ENCODE data around the gene CRABP1.

The CRABP1 gene

DNA sequence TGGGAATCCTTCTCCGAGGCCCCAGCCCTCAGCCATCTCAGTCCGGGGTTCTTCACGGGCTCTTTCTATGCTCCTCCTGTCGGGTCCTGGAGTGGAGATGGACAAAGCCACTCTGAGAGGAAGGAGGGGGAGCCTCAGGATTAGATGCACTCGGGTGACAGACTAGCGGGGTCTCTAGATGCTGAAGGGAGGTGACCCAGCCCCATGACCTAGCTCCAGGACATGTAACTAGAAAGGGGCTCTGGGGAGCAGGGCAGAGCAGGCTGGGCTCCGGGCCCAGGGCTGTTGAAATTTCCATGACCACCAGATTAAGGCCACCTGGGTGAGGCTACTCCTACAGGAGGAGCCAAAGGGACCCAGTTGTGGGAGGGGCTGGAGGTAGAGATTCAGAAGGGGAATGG is 26.0 kb upstream of the CRABP1 start:
- no peak for DNase-seq
- TF ChIP-seq, protein P1, sequence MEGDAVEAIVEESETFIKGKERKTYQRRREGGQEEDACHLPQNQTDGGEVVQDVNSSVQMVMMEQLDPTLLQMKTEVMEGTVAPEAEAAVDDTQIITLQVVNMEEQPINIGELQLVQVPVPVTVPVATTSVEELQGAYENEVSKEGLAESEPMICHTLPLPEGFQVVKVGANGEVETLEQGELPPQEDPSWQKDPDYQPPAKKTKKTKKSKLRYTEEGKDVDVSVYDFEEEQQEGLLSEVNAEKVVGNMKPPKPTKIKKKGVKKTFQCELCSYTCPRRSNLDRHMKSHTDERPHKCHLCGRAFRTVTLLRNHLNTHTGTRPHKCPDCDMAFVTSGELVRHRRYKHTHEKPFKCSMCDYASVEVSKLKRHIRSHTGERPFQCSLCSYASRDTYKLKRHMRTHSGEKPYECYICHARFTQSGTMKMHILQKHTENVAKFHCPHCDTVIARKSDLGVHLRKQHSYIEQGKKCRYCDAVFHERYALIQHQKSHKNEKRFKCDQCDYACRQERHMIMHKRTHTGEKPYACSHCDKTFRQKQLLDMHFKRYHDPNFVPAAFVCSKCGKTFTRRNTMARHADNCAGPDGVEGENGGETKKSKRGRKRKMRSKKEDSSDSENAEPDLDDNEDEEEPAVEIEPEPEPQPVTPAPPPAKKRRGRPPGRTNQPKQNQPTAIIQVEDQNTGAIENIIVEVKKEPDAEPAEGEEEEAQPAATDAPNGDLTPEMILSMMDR (IDR thresholded peaks at IDR 0.05; ENCODE audit: low read depth, low read length, missing control alignments), result no peak
- in situ Hi-C loops (cut with HindIII; ENCODE audit: low pct_ligation_motif_present, low sequenced_read_pairs), result no loop called here
- no peaks in the 10 kb centered on the region for H3K36me3 ChIP-seq (replicated peaks)
- no peak overlapping the region for H3K4me3 ChIP-seq (ENCODE audit: low read depth, low read length)
- H3K27me3 ChIP-seq (replicated peaks), result no peaks in the 10 kb centered on the region
- no peak overlapping the region for H3K27ac ChIP-seq

DNA sequence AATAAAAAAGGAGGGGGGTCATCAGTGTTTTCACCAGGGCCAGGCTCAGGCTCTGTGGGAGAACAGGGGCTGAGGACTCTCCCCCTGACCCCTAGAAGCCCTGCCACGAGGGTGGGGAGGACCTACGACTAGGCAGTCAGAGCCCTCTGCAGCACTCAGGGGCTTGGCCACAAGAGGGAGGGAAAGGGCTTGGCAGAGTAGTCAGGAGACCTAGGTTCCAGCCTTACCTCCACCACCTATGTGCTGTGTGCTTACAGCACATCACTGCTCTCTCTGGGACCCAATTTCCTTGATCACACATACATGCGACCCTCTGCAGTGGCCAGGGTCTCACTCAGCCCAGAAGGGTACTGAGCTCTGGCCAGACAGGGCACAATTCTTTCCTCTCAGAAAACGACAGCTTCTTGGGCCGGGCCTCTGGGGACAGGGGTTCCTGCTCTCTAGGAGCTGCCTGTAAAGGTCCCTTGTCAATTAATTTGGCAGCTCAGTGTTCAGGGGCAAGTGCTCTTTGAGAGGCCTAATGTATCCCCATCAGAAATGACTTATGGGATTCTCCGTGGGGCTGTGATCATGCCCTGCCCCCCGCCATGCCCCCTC is 24.4 kb upstream of the CRABP1 start:
- TF ChIP-seq, protein P1 (IDR thresholded peaks at IDR 0.05; ENCODE audit: low read depth, low read length, missing control alignments), result peak; percentile 62
- Histone ChIP-seq H3K27me3 (replicated peaks) (no peaks in the 10 kb centered on the region), H3K27ac (no peak overlapping the region), H3K36me3 (replicated peaks) (no peaks in the 10 kb centered on the region), H3K4me3 (ENCODE audit: low read depth, low read length) (no peak overlapping the region)
- no peak for DNase-seq
- in situ Hi-C loops (cut with HindIII; ENCODE audit: low pct_ligation_motif_present, low sequenced_read_pairs), result no loop called here

DNA sequence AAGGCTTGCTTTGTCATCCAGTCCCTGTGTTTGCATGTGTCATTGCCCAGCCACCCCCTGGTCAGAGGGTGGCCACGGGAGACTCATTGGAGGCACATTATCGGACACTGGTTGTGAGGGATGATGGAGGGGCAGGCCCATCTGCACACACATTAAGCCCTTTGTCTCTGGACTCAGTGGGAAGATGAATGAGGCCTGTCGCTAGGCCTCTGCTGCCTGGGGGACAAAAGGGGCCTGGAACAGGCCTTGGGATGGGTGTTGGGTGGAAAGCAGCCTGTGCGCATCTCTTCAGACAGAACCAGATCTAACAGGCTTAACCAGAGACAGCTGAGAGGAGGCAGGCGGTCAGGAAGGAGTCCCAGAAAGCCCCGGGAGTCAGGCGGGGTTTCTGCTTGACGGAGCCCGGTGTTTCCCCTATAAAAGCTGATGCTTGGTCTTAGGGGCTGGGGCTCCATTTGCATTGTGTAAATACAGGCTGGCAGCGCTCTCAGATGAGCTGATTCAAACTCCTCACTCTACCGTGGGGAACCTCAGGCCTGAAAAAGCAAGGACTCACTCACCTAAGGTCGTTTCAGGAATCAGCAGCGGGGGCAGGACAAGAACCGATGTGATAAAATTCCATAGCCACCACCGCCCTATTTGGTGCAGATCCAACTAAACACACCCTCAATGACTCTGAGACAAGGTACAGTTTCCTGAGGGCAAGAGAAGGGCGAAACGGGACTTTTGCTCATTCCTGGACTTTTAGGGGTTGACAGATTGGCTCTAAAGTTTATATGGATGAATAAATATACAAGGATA is 23.7 kb upstream of the CRABP1 start:
- Histone ChIP-seq H3K4me3 (ENCODE audit: low read depth, low read length) (no peak overlapping the region), H3K27ac (no peak overlapping the region), H3K36me3 (replicated peaks) (no peaks in the 10 kb centered on the region), H3K27me3 (replicated peaks) (no peaks in the 10 kb centered on the region)
- no peak for DNase-seq
- in situ Hi-C loops (cut with HindIII; ENCODE audit: low pct_ligation_motif_present, low sequenced_read_pairs), result no loop called here
- TF ChIP-seq, protein P1 (IDR thresholded peaks at IDR 0.05; ENCODE audit: low read depth, low read length, missing control alignments), result no peak

DNA sequence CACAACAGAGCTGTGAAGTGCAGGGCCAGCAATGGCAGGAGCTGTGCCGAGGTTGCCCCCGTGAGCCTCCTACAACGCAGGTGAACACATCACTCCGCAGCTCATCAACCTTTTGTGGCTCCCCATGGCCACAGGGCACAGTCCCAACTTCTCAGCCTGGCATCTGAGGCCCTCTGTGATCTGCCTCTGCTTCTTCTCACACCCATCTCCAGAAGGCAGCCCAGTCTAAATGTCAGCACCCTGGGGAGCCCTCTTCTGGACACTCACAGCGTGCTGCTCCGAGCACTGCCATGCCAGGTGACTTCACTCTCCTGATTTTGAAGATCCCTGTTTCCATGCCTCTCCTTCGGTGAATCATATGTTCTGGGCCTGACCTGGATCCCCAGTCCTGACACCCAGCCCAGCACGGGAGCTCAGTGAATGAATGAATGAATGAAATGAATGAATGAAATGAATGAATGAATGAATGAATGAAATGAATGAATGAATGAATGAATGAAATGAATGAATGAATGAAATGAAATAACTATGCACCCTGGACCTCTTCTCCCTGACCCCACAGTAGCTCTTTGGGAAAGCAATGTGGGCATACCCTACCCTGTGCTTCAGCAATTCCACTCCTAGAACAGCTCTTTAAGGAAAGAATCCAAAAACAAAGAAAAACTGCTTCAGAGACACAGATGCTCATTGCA is 22.9 kb upstream of the CRABP1 start:
- Histone ChIP-seq H3K27ac (no peak overlapping the region), H3K36me3 (replicated peaks) (no peaks in the 10 kb centered on the region), H3K27me3 (replicated peaks) (no peaks in the 10 kb centered on the region), H3K4me3 (ENCODE audit: low read depth, low read length) (no peak overlapping the region)
- TF ChIP-seq, protein P1 (IDR thresholded peaks at IDR 0.05; ENCODE audit: low read depth, low read length, missing control alignments), result peak; percentile 46
- in situ Hi-C loops (cut with HindIII; ENCODE audit: low pct_ligation_motif_present, low sequenced_read_pairs), result no loop called here
- DNase-seq, result no peak

DNA sequence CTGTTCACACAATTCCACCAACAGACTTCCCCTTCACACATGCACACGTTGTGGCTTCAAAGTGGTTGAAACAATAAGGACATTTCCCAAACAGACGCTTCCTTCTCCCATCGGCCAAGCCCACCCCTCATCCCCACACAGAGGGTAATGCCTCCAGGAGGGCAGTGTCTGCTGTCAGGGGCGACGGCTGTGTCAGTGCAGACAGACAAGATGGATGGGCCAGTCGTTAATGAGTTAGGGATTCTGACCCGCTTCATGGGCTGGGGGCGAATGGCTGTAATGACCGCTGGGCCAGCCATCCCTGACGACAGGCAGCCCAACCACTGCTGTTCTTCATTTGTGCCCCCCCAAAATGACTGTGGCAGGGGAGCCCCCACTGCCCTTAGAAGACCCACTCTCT is 20.6 kb upstream of the CRABP1 start:
- Histone ChIP-seq H3K27ac (no peak overlapping the region), H3K36me3 (replicated peaks) (no peaks in the 10 kb centered on the region), H3K4me3 (ENCODE audit: low read depth, low read length) (no peak overlapping the region), H3K27me3 (replicated peaks) (no peaks in the 10 kb centered on the region)
- no peak for DNase-seq
- TF ChIP-seq, protein P1 (IDR thresholded peaks at IDR 0.05; ENCODE audit: low read depth, low read length, missing control alignments), result no peak
- in situ Hi-C loops (cut with HindIII; ENCODE audit: low pct_ligation_motif_present, low sequenced_read_pairs), result no loop called here
